ENCODE results near the gene OR51B5. TPM values are rescaled to one million over a fixed set of nuclear protein-coding genes. Genes with fewer than 3 reads are reported as not detected.

OR51B5 gene
- total and polyA plus RNA-seq, 4 donors = 0.17 to 0.23 TPM; not detected in 2

DNA sequence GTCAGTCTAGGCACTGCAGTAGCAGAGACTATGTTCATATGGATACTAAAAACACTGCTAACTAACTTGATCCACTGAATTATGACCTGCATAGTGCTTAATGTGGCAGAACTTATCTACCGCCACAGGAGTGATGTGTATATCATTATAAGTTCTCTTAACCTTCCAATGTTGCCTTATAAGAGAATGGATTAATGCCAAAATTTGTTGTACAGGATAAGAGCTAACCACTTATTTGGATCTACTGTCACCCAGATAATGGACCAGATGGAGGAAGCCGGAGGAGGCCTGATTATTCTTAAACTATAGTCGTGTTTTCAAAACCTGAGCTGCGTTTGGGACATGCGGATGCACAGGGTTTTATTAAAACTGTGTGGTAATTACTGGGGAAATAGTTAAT, 39.7 kb downstream of the OR51B5 start:
- TF ChIP-seq GABPA (IDR thresholded peaks at IDR 0.05 in 1 of 2, conservative IDR thresholded peaks at IDR 0.05 in 1 of 2) (no peak), EGR1 (IDR thresholded peaks at IDR 0.05; ENCODE audit: low read depth in 2 of 2) (no peak), HNF4A (conservative IDR thresholded peaks at IDR 0.05) (no peak), TAF1 (conservative IDR thresholded peaks at IDR 0.05) (no peak), JUND (IDR thresholded peaks at IDR 0.05) (no peak), SP1 (IDR thresholded peaks at IDR 0.05) (no peak)
- TF ChIP-seq, protein P1, sequence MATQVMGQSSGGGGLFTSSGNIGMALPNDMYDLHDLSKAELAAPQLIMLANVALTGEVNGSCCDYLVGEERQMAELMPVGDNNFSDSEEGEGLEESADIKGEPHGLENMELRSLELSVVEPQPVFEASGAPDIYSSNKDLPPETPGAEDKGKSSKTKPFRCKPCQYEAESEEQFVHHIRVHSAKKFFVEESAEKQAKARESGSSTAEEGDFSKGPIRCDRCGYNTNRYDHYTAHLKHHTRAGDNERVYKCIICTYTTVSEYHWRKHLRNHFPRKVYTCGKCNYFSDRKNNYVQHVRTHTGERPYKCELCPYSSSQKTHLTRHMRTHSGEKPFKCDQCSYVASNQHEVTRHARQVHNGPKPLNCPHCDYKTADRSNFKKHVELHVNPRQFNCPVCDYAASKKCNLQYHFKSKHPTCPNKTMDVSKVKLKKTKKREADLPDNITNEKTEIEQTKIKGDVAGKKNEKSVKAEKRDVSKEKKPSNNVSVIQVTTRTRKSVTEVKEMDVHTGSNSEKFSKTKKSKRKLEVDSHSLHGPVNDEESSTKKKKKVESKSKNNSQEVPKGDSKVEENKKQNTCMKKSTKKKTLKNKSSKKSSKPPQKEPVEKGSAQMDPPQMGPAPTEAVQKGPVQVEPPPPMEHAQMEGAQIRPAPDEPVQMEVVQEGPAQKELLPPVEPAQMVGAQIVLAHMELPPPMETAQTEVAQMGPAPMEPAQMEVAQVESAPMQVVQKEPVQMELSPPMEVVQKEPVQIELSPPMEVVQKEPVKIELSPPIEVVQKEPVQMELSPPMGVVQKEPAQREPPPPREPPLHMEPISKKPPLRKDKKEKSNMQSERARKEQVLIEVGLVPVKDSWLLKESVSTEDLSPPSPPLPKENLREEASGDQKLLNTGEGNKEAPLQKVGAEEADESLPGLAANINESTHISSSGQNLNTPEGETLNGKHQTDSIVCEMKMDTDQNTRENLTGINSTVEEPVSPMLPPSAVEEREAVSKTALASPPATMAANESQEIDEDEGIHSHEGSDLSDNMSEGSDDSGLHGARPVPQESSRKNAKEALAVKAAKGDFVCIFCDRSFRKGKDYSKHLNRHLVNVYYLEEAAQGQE (IDR thresholded peaks at IDR 0.05) = no peak
- Histone ChIP-seq H3K4me1 (ENCODE audit: control insufficient read depth in 4 of 4, insufficient read depth in 4 of 4, low read length in 3 of 4) (no peaks in the 10 kb centered on the region), H3K27me3 (ENCODE audit: control insufficient read depth in 4 of 4, insufficient read depth in 4 of 4, low read length in 3 of 4) (no peaks in the 10 kb centered on the region), H3K9ac (ENCODE audit: low read depth in 1 of 2, low read length in 2 of 2) (no peak overlapping the region), H3K4me3 (ENCODE audit: low read depth in 1 of 3, low read length in 3 of 3) (no peak overlapping the region), H3K9me3 (ENCODE audit: control insufficient read depth in 4 of 4, low read length in 3 of 4) (no peaks in the 10 kb centered on the region), H3K36me3 (ENCODE audit: control insufficient read depth in 4 of 4, insufficient read depth in 3 of 4, low read depth in 1 of 4, low read length in 3 of 4) (no peaks in the 10 kb centered on the region), H3K27ac (ENCODE audit: low read depth in 1 of 2, low read length in 2 of 2) (no peak overlapping the region)
- no peak for DNase-seq (ENCODE audit: low spot score)
- WGBS = 75% methylated on average over 5 of the region's 5 CpGs

DNA sequence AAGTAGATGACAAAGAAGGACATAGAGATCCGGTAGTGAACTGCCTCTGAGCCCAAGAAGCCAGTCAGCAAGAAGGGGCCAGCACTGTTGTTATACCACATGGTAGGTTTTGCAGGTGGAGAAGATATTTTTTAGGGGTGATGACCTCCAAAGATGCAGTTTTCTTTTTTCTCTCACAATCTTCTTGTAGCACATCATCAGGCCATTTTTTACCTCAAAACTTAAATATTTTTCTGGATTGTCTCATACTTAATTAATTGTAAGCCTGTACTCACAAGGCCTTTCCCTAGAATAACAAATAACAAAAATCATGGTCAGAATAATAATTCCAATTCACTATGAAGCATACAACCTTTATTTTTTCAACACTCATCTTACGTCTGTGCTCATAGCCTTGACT, 41.5 kb downstream of the OR51B5 start, which contains the start of gene OR51B4:
OR51B4 (minus strand) TSS at position 101 of the 400 bp plus-strand sequence; CDS start at position 101, 0 bp downstream.
- Histone ChIP-seq H3K4me3 (ENCODE audit: low read depth in 1 of 3, low read length in 3 of 3) (no peak within 1 kb of the TSS), H3K9me3 (ENCODE audit: control insufficient read depth in 4 of 4, low read length in 3 of 4) (no peaks in the 10 kb centered on the region), H3K27me3 (ENCODE audit: control insufficient read depth in 4 of 4, insufficient read depth in 4 of 4, low read length in 3 of 4) (no peaks in the 10 kb centered on the region), H3K4me1 (ENCODE audit: control insufficient read depth in 4 of 4, insufficient read depth in 4 of 4, low read length in 3 of 4) (no peaks in the 10 kb centered on the region), H3K9ac (ENCODE audit: low read depth in 1 of 2, low read length in 2 of 2) (no peak within 1 kb of the TSS), H3K36me3 (ENCODE audit: control insufficient read depth in 4 of 4, insufficient read depth in 3 of 4, low read depth in 1 of 4, low read length in 3 of 4) (no peaks in the 10 kb centered on the region), H3K27ac (ENCODE audit: low read depth in 1 of 2, low read length in 2 of 2) (no peak within 1 kb of the TSS)
- TF ChIP-seq, protein P1 (IDR thresholded peaks at IDR 0.05) = no peak
- TF ChIP-seq, protein P2, sequence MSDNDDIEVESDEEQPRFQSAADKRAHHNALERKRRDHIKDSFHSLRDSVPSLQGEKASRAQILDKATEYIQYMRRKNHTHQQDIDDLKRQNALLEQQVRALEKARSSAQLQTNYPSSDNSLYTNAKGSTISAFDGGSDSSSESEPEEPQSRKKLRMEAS (IDR thresholded peaks at IDR 0.05) = no peak
- no peak for TF ChIP-seq YY1 (IDR thresholded peaks at IDR 0.05)
- TF ChIP-seq NR2F2 (IDR thresholded peaks at IDR 0.05) = no peak
- no peak for TF ChIP-seq GABPA (IDR thresholded peaks at IDR 0.05 in 1 of 2, conservative IDR thresholded peaks at IDR 0.05 in 1 of 2)
- TF ChIP-seq HNF4A (conservative IDR thresholded peaks at IDR 0.05) = no peak
- TF ChIP-seq FOXA1 (IDR thresholded peaks at IDR 0.05) = no peak
- TF ChIP-seq, protein P3, sequence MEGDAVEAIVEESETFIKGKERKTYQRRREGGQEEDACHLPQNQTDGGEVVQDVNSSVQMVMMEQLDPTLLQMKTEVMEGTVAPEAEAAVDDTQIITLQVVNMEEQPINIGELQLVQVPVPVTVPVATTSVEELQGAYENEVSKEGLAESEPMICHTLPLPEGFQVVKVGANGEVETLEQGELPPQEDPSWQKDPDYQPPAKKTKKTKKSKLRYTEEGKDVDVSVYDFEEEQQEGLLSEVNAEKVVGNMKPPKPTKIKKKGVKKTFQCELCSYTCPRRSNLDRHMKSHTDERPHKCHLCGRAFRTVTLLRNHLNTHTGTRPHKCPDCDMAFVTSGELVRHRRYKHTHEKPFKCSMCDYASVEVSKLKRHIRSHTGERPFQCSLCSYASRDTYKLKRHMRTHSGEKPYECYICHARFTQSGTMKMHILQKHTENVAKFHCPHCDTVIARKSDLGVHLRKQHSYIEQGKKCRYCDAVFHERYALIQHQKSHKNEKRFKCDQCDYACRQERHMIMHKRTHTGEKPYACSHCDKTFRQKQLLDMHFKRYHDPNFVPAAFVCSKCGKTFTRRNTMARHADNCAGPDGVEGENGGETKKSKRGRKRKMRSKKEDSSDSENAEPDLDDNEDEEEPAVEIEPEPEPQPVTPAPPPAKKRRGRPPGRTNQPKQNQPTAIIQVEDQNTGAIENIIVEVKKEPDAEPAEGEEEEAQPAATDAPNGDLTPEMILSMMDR (IDR thresholded peaks at IDR 0.05; ENCODE audit: low read depth, low read length, missing input control) = no peak
- TF ChIP-seq RXRA (IDR thresholded peaks at IDR 0.05) = no peak
- TF ChIP-seq FOXA2 (IDR thresholded peaks at IDR 0.05) = no peak
- no peak for TF ChIP-seq HNF4G (IDR thresholded peaks at IDR 0.05)
- TF ChIP-seq, protein P4, sequence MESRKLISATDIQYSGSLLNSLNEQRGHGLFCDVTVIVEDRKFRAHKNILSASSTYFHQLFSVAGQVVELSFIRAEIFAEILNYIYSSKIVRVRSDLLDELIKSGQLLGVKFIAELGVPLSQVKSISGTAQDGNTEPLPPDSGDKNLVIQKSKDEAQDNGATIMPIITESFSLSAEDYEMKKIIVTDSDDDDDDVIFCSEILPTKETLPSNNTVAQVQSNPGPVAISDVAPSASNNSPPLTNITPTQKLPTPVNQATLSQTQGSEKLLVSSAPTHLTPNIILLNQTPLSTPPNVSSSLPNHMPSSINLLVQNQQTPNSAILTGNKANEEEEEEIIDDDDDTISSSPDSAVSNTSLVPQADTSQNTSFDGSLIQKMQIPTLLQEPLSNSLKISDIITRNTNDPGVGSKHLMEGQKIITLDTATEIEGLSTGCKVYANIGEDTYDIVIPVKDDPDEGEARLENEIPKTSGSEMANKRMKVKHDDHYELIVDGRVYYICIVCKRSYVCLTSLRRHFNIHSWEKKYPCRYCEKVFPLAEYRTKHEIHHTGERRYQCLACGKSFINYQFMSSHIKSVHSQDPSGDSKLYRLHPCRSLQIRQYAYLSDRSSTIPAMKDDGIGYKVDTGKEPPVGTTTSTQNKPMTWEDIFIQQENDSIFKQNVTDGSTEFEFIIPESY (IDR thresholded peaks at IDR 0.05) = no peak
- TF ChIP-seq, protein P5, sequence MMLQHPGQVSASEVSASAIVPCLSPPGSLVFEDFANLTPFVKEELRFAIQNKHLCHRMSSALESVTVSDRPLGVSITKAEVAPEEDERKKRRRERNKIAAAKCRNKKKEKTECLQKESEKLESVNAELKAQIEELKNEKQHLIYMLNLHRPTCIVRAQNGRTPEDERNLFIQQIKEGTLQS (IDR thresholded peaks at IDR 0.05) = no peak
- TF ChIP-seq RAD21 (IDR thresholded peaks at IDR 0.05) = no peak
- 85% methylated on average over 2 of the region's 2 CpGs for WGBS
- no peak for DNase-seq (ENCODE audit: low spot score)
